Stimulated activated naive CD4-positive, alpha-beta T cell (primary cell): ENCODE data around the gene ADAMTS19.

Experiments used
- DNase-seq, 6 experiments: peaks; one replicate each; lab custom pipeline; 2025; lab: John Stamatoyannopoulos, UW

ADAMTS19 gene

GRCh38 chr5:129465776-129466344, 5.8 kb downstream of the ADAMTS19 start:
- no peak for DNase-seq

- DNase-seq: no peak
Observed at GRCh38 chr5:129474544-129474943, 14.4 kb downstream of the ADAMTS19 start.

- DNase-seq: no peak
Observed at GRCh38 chr5:129476751-129477150, 16.7 kb downstream of the ADAMTS19 start.

- no peak for DNase-seq
Observed at GRCh38 chr5:129477532-129477931, 17.4 kb downstream of the ADAMTS19 start.

GRCh38 chr5:129481161-129481560, 21.1 kb downstream of the ADAMTS19 start:
- DNase-seq: no peak

- no peak for DNase-seq
Observed at GRCh38 chr5:129496421-129496820, 36.3 kb downstream of the ADAMTS19 start.

- no peak for DNase-seq
Observed at GRCh38 chr5:129496864-129497595, 36.9 kb downstream of the ADAMTS19 start.

- DNase-seq: no peak
Observed at GRCh38 chr5:129499208-129499852, 39.2 kb downstream of the ADAMTS19 start.

- DNase-seq: no peak
Observed at GRCh38 chr5:129500101-129500500, 40.0 kb downstream of the ADAMTS19 start.

- DNase-seq: no peak
Observed at GRCh38 chr5:129506086-129506485, 46.0 kb downstream of the ADAMTS19 start.

- no peak for DNase-seq
Observed at GRCh38 chr5:129506950-129507349, 46.9 kb downstream of the ADAMTS19 start.

GRCh38 chr5:129507527-129507926, 47.4 kb downstream of the ADAMTS19 start:
- DNase-seq: no peak

- DNase-seq: no peak
Observed at GRCh38 chr5:129508606-129509005, 48.5 kb downstream of the ADAMTS19 start.

- DNase-seq: no peak
Observed at GRCh38 chr5:129509363-129509975, 49.4 kb downstream of the ADAMTS19 start.

GRCh38 chr5:129511291-129511690, 51.2 kb downstream of the ADAMTS19 start:
- no peak for DNase-seq

- DNase-seq: no peak
Observed at GRCh38 chr5:129541051-129541450, 81.0 kb downstream of the ADAMTS19 start.

- no peak for DNase-seq
Observed at GRCh38 chr5:129541648-129542251, 81.7 kb downstream of the ADAMTS19 start.

- no peak for DNase-seq
Observed at GRCh38 chr5:129547137-129547536, 87.0 kb downstream of the ADAMTS19 start.

- no peak for DNase-seq
Observed at GRCh38 chr5:129554134-129554904, 94.2 kb downstream of the ADAMTS19 start.

- DNase-seq: no peak
Observed at GRCh38 chr5:129563585-129563984, 103.5 kb downstream of the ADAMTS19 start.

- DNase-seq: no peak
Observed at GRCh38 chr5:129569295-129569694, 109.2 kb downstream of the ADAMTS19 start.

GRCh38 chr5:129572060-129572459, 112.0 kb downstream of the ADAMTS19 start:
- no peak for DNase-seq
